Activated CD4-positive, alpha-beta T cell treated with anti-CD3 and anti-CD28 coated beads, Interleukin-2, amount 10 ng/mL, durations not matched to agents 24 days and 14 days (primary cell): Measurements from ENCODE around the gene MFSD8. TPM values are rescaled to one million over a fixed set of nuclear protein-coding genes. Genes with fewer than 3 reads are reported as not detected.
"Not testable (repeated sequence)": the region's sequence is repeated elsewhere in the genome, so short reads cannot be mapped to it uniquely, and the experiment has no call there.

Source experiments
- DNase-seq: peaks from one replicate; pipeline ENCODE4 v3.0.0; 2022
- H3K27ac Mint-ChIP-seq: one replicate; pipeline ENCODE4 v1.8.0; 2022; ENCODE audit warnings: mild to moderate bottlenecking, mixed read lengths
- H3K27me3 Mint-ChIP-seq: one replicate; pipeline ENCODE4 v1.8.0; 2022; ENCODE audit warnings: mixed read lengths
- H3K36me3 Mint-ChIP-seq: one replicate; pipeline ENCODE4 v1.8.0; 2022; ENCODE audit warnings: low read depth, mild to moderate bottlenecking, mixed read lengths
- H3K4me1 Mint-ChIP-seq: one replicate; pipeline ENCODE4 v1.8.0; 2021; ENCODE audit warnings: mixed read lengths
- H3K4me3 Mint-ChIP-seq: one replicate; pipeline ENCODE4 v1.8.0; 2022; ENCODE audit warnings: mild to moderate bottlenecking, moderate library complexity, mixed read lengths
- H3K9me3 Mint-ChIP-seq: one replicate; pipeline ENCODE4 v1.8.0; 2021; ENCODE audit warnings: mixed read lengths
- intact Hi-C: fragments of 100-400 bp; cut with micrococcal nuclease; formaldehyde crosslinking; loops from one replicate; pipeline ENCODE4 v1.15.1; 2023
- total RNA-seq: library from RNA; stranded (reverse); gene quantifications from 2 replicates; pipeline ENCODE4 v1.2.3, GENCODE V29; 2022

The MFSD8 gene, protein sequence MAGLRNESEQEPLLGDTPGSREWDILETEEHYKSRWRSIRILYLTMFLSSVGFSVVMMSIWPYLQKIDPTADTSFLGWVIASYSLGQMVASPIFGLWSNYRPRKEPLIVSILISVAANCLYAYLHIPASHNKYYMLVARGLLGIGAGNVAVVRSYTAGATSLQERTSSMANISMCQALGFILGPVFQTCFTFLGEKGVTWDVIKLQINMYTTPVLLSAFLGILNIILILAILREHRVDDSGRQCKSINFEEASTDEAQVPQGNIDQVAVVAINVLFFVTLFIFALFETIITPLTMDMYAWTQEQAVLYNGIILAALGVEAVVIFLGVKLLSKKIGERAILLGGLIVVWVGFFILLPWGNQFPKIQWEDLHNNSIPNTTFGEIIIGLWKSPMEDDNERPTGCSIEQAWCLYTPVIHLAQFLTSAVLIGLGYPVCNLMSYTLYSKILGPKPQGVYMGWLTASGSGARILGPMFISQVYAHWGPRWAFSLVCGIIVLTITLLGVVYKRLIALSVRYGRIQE
- total RNA-seq = 21.5 and 21.8 TPM in 2 replicates

GRCh38 chr4:127965062-127965802 is at the start of gene MFSD8, which contains the start of gene ABHD18:
Gene MFSD8, minus strand, starts transcription at chr4:127965173. Its CDS starts 40 bp downstream, at chr4:127965133.
Gene ABHD18, plus strand, starts transcription at chr4:127965406. Its CDS starts 17,550 bp downstream, at chr4:127982956.
- H3K9me3 Mint-ChIP-seq = no peaks in the 10 kb centered on the region
- peaks cover 18% of the 10 kb centered on the region for H3K36me3 Mint-ChIP-seq
- H3K27ac Mint-ChIP-seq = peak within 1 kb of the TSS; percentile 97
- DNase-seq = peak; percentile 100
- peaks cover 2% of the 10 kb centered on the region for H3K27me3 Mint-ChIP-seq
- H3K4me3 Mint-ChIP-seq = peak within 1 kb of the TSS; percentile 97
- peaks cover 31% of the 10 kb centered on the region for H3K4me1 Mint-ChIP-seq
- intact Hi-C loops = loop anchor here (1.0 to 2.0 kb wide), 7 partner anchors 32 to 1131 kb away; partner anchors contain the start of genes C4orf33, HSPA4L, LARP1B and PLK4

- no peak for DNase-seq
- H3K27ac Mint-ChIP-seq = no peak overlapping the region
- intact Hi-C loops = no loop called here
- no peak overlapping the region for H3K4me3 Mint-ChIP-seq
- H3K4me1 Mint-ChIP-seq = peaks cover 3% of the 10 kb centered on the region
- H3K27me3 Mint-ChIP-seq = no peaks in the 10 kb centered on the region
- no peaks in the 10 kb centered on the region for H3K9me3 Mint-ChIP-seq
- peaks cover 25% of the 10 kb centered on the region for H3K36me3 Mint-ChIP-seq
Measured at GRCh38 chr4:128009428-128009827, 44.5 kb upstream of the MFSD8 start.

- no peak for DNase-seq
- no peak overlapping the region for H3K27ac Mint-ChIP-seq
- no peak overlapping the region for H3K4me3 Mint-ChIP-seq
- peaks cover 6% of the 10 kb centered on the region for H3K4me1 Mint-ChIP-seq
- peaks cover 23% of the 10 kb centered on the region for H3K36me3 Mint-ChIP-seq
- no peaks in the 10 kb centered on the region for H3K9me3 Mint-ChIP-seq
- H3K27me3 Mint-ChIP-seq = no peaks in the 10 kb centered on the region
- intact Hi-C loops = no loop called here
Measured at GRCh38 chr4:128006592-128006991, 41.6 kb upstream of the MFSD8 start.

GRCh38 chr4:127997534-127998388 is 32.8 kb upstream of the MFSD8 start:
- H3K27me3 Mint-ChIP-seq = no peaks in the 10 kb centered on the region
- peak overlapping the region; percentile 65 for H3K27ac Mint-ChIP-seq
- no peak overlapping the region for H3K4me3 Mint-ChIP-seq
- H3K36me3 Mint-ChIP-seq = peaks cover 54% of the 10 kb centered on the region
- H3K9me3 Mint-ChIP-seq = no peaks in the 10 kb centered on the region
- intact Hi-C loops = loop anchor here (2.0 kb wide), 1 partner anchor 33 kb away; the partner anchor contains the start of genes ABHD18 and MFSD8
- DNase-seq = peak; percentile 68
- H3K4me1 Mint-ChIP-seq = peaks cover 21% of the 10 kb centered on the region

GRCh38 chr4:127996521-127996920 is 31.5 kb upstream of the MFSD8 start:
- H3K36me3 Mint-ChIP-seq = peaks cover 52% of the 10 kb centered on the region
- not testable (repeated sequence) for H3K9me3 Mint-ChIP-seq, H3K27me3 Mint-ChIP-seq, DNase-seq, H3K27ac Mint-ChIP-seq, H3K4me3 Mint-ChIP-seq
- H3K4me1 Mint-ChIP-seq = peaks cover 19% of the 10 kb centered on the region
- intact Hi-C loops = loop anchor here (2.0 kb wide), 1 partner anchor 32 kb away; the partner anchor contains the start of genes ABHD18 and MFSD8

DNA sequence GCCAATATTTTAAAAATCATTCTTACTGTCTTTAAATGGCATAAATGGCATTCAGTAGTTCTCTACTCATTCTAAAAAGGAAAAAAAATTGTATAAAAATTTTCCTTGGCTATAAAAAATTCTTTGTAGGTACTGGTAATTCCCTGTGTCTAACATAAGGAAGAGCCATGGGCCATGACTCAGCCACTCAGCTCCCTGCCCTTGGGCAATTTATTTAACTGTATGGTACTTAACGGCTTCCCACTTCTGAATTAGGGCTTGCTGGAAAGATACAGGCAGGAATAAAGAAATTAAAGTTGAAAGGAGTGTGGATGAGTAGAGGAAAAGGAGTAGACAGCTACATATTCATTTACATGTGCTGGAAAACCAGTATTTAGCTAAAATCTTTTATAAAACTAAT is 30.8 kb upstream of the MFSD8 start:
- H3K4me1 Mint-ChIP-seq = peaks cover 13% of the 10 kb centered on the region
- no peak for DNase-seq
- no peak overlapping the region for H3K4me3 Mint-ChIP-seq
- intact Hi-C loops = loop anchor here (2.0 kb wide), 1 partner anchor 31 kb away; the partner anchor contains the start of genes ABHD18 and MFSD8
- peaks cover 51% of the 10 kb centered on the region for H3K36me3 Mint-ChIP-seq
- no peaks in the 10 kb centered on the region for H3K9me3 Mint-ChIP-seq
- H3K27ac Mint-ChIP-seq = no peak overlapping the region
- H3K27me3 Mint-ChIP-seq = no peaks in the 10 kb centered on the region

DNA sequence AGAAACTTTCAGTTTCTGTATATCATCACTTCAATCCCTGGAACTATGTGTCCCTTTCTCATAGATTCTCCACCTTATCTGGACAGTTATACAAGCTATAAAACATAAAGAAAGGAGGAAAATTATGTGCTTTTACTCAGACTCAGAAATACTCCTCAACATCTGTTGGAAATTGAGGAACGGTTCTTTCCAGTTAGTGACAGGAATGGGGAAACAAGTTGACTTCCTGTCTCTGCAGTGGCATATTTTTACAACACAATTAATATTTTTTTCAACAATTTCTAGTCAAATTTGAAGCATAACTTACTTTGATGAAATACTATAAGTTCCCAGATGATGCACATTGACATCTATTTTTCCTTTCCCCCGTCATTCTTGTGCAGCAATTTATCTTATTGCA is 28.2 kb upstream of the MFSD8 start:
- Mint-ChIP-seq H3K4me1 (peaks cover 12% of the 10 kb centered on the region), H3K27me3 (no peaks in the 10 kb centered on the region), H3K27ac (no peak overlapping the region), H3K4me3 (no peak overlapping the region), H3K9me3 (no peaks in the 10 kb centered on the region), H3K36me3 (peaks cover 37% of the 10 kb centered on the region)
- intact Hi-C loops = no loop called here
- DNase-seq = no peak

- DNase-seq = no peak
- no peak overlapping the region for H3K4me3 Mint-ChIP-seq
- H3K4me1 Mint-ChIP-seq = peaks cover 6% of the 10 kb centered on the region
- H3K27ac Mint-ChIP-seq = no peak overlapping the region
- peaks cover 26% of the 10 kb centered on the region for H3K36me3 Mint-ChIP-seq
- no peaks in the 10 kb centered on the region for H3K9me3 Mint-ChIP-seq
- no peaks in the 10 kb centered on the region for H3K27me3 Mint-ChIP-seq
- intact Hi-C loops = no loop called here
Measured at GRCh38 chr4:127988638-127989037, 23.7 kb upstream of the MFSD8 start.

DNA sequence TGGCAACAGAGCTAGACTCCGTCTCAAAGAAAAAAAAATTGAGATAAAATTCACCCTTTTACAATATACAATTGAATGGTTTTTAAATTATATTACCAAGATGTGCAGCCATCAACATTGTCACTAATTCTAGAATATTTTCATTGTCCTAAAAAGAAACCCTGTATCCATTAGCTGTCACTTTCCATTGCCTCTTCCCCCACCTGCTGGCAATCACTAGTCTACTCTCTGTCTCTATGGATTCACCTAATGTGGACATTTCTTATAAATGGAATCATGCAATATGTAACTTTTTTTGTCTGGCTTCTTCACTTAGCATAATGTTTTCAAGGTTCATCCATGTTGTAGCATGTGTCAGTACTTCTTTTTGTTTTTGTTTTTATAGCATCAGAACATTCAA is 21.0 kb upstream of the MFSD8 start:
- H3K4me1 Mint-ChIP-seq = peaks cover 3% of the 10 kb centered on the region
- intact Hi-C loops = no loop called here
- peaks cover 17% of the 10 kb centered on the region for H3K36me3 Mint-ChIP-seq
- no peaks in the 10 kb centered on the region for H3K27me3 Mint-ChIP-seq
- no peak overlapping the region for H3K4me3 Mint-ChIP-seq
- no peaks in the 10 kb centered on the region for H3K9me3 Mint-ChIP-seq
- no peak for DNase-seq
- no peak overlapping the region for H3K27ac Mint-ChIP-seq

DNA sequence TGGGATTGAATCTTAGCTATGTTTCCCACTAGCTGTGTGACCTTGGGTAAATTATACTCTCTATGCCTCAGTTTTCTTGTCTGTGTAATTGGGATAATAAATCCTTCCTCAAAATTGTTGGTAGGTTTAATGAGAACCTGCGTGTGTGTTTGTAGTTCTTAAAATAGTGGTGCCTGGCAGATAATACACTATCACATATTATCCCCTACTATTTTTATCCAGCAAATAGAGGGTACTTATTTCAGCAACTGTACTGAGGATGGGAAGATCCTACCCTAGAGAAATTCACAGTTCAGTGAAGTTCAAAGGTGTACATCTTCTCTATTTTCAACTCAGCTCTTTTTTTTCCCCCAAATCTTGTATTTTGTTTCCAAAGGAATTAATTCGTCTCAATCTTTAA is 17.5 kb upstream of the MFSD8 start:
- Mint-ChIP-seq H3K4me3 (no peak overlapping the region), H3K36me3 (peaks cover 16% of the 10 kb centered on the region), H3K27ac (no peak overlapping the region), H3K27me3 (no peaks in the 10 kb centered on the region), H3K4me1 (peaks cover 2% of the 10 kb centered on the region), H3K9me3 (no peaks in the 10 kb centered on the region)
- no peak for DNase-seq
- intact Hi-C loops = no loop called here

DNA sequence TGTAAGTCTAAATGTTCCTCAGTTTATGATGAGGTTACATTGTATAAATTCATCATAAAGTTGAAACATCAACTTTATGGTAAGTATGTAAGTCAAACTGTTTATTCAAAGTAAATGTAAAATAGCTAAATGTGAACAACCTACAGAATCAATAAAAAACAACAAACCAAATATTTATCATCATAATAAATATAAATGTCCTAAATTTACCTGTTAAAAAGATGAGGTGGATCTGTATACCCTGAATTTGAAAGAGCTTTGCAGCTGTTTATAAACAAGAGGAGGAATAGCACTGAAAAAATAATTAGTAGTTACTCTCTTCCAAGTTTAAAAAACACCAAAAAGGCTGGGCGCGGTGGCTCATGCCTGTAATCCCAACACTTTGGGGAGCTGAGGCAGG is 14.0 kb upstream of the MFSD8 start:
- Mint-ChIP-seq H3K27me3 (no peaks in the 10 kb centered on the region), H3K36me3 (peaks cover 15% of the 10 kb centered on the region), H3K9me3 (no peaks in the 10 kb centered on the region), H3K27ac (no peak overlapping the region), H3K4me3 (no peak overlapping the region), H3K4me1 (peaks cover 5% of the 10 kb centered on the region)
- intact Hi-C loops = no loop called here
- no peak for DNase-seq

DNA sequence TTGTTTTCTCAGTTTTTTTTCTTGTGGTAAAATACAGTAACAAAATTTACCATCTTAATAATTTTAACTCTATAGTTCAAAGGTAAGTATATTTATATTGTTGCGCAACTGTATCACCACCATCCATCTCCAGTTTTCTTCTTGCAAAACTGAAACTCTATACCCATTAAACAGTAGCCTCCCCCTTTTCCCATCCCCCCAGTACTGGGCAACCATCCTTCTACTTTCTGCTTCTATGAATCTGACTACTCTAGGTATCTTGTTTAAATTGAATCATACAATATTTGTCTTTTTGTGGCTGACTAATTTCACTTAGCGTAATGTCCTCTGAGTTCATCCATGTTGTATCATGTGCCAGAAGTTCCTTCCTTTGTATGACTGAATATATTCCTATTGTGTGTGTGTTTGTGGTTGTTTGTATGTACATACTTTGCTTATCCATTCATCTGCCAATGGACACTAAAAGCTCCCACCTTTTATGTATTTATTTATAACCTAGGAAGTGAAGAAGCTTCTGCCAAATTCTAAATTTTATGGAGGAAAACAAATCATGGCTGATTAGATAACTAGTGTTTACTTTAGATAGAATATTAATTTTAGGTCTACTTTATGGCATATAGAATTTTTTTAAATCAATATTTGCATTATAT is 10.3 kb upstream of the MFSD8 start:
- Mint-ChIP-seq H3K27me3 (no peaks in the 10 kb centered on the region), H3K27ac (peak overlapping the region; percentile 20), H3K4me3 (no peak overlapping the region), H3K4me1 (peaks cover 7% of the 10 kb centered on the region), H3K9me3 (no peaks in the 10 kb centered on the region), H3K36me3 (peaks cover 22% of the 10 kb centered on the region)
- intact Hi-C loops = no loop called here
- no peak for DNase-seq

DNA sequence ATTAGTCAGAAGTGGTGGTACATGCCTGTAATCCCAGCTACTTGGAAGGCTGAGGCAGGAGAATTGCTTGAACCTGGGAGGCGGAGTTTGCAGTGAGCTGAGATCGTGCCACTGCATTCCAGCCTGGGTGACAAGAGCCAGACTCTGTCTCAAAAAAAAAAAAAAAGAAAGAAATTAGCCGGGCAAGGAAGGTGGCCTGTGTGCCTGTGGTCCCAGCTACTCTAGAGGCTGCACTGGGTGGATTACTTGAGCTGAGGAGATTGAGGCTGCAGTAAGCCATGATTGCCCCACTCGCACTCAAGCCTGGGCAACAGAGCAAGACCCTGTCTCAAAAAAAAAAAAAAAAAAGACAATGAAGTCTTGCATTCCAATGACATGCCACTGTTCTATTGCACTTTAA is 6.0 kb upstream of the MFSD8 start:
- peaks cover 18% of the 10 kb centered on the region for H3K36me3 Mint-ChIP-seq
- H3K27me3 Mint-ChIP-seq, DNase-seq, H3K27ac Mint-ChIP-seq, intact Hi-C loops, H3K9me3 Mint-ChIP-seq, H3K4me3 Mint-ChIP-seq: not testable (repeated sequence)
- peaks cover 22% of the 10 kb centered on the region for H3K4me1 Mint-ChIP-seq
